GM12873 (cell line): ENCODE results near the gene CD24.

Source experiments
- TF ChIP-seq, protein P1 (sequence below): IDR thresholded peaks from 2 replicates; pipeline ENCODE4 v1.5.1; 2012; ENCODE audit warnings: low read depth, mild to moderate bottlenecking, moderate library complexity, low read length, control low read depth; ENCODE audit not compliant: insufficient read depth; ENCODE audit errors: missing control alignments

The CD24 gene

GRCh38 chr6:106973836-106974335 lies 643 bp downstream of the CD24 start:
- TF ChIP-seq, protein P1, sequence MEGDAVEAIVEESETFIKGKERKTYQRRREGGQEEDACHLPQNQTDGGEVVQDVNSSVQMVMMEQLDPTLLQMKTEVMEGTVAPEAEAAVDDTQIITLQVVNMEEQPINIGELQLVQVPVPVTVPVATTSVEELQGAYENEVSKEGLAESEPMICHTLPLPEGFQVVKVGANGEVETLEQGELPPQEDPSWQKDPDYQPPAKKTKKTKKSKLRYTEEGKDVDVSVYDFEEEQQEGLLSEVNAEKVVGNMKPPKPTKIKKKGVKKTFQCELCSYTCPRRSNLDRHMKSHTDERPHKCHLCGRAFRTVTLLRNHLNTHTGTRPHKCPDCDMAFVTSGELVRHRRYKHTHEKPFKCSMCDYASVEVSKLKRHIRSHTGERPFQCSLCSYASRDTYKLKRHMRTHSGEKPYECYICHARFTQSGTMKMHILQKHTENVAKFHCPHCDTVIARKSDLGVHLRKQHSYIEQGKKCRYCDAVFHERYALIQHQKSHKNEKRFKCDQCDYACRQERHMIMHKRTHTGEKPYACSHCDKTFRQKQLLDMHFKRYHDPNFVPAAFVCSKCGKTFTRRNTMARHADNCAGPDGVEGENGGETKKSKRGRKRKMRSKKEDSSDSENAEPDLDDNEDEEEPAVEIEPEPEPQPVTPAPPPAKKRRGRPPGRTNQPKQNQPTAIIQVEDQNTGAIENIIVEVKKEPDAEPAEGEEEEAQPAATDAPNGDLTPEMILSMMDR: no peak

DNA sequence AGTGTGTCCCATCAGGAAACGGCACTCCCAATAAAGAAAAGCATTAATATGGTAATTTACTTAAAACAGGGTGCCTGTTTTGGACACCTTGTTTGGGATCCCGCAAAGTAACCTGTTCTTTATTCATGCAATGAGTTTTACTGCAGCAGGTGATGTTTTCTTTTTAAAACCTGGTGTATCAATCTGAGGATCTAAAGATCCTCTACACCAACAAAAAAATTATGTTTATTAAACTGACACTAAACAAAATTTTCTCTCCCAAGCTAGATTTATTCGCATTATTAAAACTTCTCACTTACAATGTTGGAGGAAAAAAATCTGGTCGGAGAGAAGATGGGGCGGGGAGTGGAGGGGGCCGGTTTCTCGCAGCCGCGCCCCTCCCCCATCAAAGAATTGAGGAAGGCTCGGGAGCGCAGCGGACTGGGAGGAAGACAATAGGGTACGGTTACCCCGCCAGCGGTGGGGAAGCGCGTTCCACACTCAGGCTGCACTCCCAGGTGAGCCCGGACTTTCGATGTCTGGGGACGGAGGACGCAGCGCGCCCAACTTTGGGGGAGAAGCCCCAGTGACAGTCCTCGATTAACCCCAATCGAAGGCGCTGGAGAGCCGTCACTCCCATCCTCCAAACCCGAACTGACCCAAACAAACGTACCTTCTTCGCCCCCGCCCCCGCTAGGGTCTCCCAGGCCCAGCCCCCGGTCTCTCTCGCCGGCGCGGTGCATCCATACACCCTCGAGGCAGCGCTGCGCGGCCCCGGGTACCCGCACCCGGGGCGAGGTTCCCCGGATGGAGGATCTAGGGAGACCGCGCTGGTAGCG lies 1.3 kb downstream of the CD24 start:
- TF ChIP-seq, protein P1: no peak

DNA sequence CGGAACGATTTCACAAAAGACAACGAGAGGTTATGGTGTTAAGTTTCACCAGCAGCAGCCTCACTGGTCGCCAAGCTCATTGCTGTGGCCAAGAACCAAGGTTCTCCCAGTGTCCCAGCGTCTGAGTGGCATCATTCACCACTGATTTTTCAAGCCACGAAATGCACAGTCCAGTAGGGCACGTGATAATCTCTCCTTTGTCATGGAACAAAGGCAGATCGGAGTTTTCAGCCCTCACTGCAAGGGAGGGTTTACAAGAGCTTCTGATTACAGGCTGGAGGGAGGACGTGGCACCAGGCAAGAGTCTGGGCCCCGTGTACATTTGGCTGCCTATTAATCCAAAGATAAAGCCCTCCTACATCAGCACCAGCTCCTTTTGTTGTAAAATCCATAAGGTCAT lies 2.0 kb downstream of the CD24 start:
- TF ChIP-seq, protein P1: no peak

- TF ChIP-seq, protein P1: no peak
Observed at GRCh38 chr6:106967936-106968555, 6.5 kb downstream of the CD24 start.

DNA sequence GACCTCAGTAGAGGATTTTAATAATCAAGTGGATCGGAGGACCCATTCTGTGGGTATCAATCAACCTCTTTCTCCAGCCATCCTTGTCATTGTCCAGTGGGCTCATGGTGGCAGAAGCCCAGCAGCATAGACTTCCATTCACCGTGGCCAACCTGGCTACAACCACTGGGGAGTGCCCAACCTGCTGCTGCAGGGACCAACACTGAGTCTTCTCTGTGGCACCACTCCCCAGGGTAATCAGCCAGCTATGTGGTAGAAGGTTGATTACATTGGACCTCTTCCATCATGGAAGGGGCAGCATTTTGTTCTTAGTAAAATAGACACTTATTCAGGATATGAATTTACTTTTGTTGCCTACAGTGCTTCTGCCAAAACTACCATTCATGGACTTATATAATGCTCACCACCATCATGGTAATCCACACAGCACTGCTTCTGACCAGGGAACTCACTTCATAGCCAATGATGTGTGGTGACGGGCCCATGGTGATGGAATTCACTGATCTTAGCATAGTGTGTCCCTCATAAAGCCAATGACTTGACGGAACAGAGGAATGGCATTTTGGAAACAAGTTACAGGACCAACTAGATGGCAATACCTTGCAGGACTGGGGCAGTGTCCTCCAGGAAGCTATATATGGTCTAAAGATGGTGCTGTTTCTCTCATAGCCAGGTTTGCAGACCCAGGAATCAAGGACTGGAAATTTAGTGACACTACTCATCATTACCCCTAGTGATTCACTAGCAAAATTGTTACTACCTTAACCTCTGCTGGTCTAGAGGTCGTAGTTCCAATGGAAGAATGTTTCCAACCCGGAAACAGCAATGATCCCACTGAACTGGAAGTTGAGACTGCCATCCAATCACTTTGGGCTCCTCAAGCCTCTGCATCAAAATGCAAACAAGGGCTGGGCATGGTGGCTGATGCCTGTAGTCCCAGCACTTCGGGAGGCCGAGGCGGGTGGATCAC lies 7.6 kb downstream of the CD24 start:
- TF ChIP-seq, protein P1: no peak

GRCh38 chr6:106966229-106966628 lies 8.3 kb downstream of the CD24 start:
- TF ChIP-seq, protein P1: no peak
